Head of caudate nucleus (tissue), 42 donors: ENCODE measurements around the gene GRIN3B.

ENCODE experiments used
- DNase-seq, 42 donors: peaks; one replicate each; pipeline versions ENCODE4 v3.0.0 to v3.0.0-alpha.2; 2020 to 2021; ENCODE audit warnings: mixed read lengths in 7 of 42
- intact Hi-C: fragments of 100-400 bp; cut with DNase I; formaldehyde crosslinking; loops from one replicate; pipeline ENCODE4 v1.15.0; 2022

The GRIN3B gene

DNA sequence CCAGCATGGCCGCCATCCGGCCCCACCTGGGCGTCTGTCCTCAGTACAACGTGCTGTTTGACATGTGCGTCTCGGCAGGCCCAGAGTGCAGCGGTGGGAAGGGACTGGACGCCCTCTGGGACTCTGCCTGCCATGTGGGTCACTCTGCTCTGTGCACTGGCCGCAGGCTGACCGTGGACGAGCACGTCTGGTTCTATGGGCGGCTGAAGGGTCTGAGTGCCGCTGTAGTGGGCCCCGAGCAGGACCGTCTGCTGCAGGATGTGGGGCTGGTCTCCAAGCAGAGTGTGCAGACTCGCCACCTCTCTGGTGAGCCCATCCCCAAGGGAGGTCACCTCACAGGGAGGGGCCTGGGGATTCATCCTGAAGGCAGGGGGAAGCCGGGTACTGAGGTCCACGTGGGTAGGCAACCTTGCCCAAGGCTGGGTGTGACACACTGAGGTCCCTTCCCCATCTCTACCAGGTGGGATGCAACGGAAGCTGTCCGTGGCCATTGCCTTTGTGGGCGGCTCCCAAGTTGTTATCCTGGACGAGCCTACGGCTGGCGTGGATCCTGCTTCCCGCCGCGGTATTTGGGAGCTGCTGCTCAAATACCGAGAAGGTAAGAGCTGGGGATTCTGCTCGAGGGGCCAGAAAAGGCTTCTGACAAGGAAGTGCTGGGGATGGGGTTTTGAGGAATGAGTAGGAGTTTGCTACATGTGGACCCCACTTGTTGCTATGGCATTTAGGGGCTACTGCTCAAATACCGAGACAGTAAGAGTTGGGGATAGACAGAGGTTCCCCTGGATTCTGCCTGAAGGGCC is 51.0 kb downstream of the GRIN3B start:
- no peak for DNase-seq
- intact Hi-C loops: no loop called here

GRCh38 chr19:1051791-1052190 is 51.6 kb downstream of the GRIN3B start:
- no peak for DNase-seq
- intact Hi-C loops: no loop called here

GRCh38 chr19:1052349-1052975 is 52.2 kb downstream of the GRIN3B start:
- DNase-seq: no peak
- intact Hi-C loops: no loop called here

GRCh38 chr19:1053176-1054101 is 53.2 kb downstream of the GRIN3B start:
- intact Hi-C loops: no loop called here
- no peak for DNase-seq

- intact Hi-C loops: no loop called here
- no peak for DNase-seq
These were observed 54.1 kb downstream of the GRIN3B start for GRCh38 chr19:1054102-1055027.

GRCh38 chr19:1055028-1055425 is 54.8 kb downstream of the GRIN3B start:
- DNase-seq: no peak
- intact Hi-C loops: no loop called here

- intact Hi-C loops: no loop called here
- DNase-seq: no peak
These were observed 55.8 kb downstream of the GRIN3B start for GRCh38 chr19:1055886-1056620.

DNA sequence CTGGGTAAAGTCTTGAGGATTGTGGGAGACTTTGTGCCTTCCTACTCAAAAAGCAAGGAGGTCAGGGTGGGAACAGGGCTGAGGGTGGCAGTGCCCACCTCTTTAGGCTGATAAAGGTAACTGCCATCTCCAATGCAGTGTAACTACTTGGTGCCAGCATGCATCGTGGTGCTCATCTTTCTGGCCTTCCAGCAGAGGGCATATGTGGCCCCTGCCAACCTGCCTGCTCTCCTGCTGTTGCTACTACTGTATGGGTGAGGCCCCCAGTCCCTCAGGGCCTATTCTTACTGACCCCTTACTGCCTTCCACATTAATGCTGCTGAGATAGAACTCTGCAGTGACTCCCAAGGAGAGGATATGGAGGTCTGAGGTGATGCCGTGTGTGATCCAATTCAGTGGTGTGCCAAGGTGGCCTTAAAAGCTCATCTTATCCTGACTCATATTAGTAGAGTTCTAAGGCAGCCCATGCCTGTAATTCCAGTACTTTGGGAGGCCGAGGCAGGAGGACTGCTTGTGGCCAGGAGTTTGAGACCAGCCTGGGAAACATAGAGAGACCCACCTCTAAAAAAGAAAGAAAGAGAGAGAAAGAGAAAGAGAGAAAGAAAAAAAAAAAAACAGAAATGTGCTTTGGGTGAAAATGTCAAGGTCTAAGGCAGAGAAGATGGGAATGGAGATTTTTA is 57.1 kb downstream of the GRIN3B start:
- no peak for DNase-seq
- intact Hi-C loops: no loop called here

- intact Hi-C loops: no loop called here
- DNase-seq: no peak
These were observed 57.9 kb downstream of the GRIN3B start for GRCh38 chr19:1058112-1058511.
